Measurements from ENCODE around the gene ISL2. TPM values are rescaled to one million over a fixed set of nuclear protein-coding genes. Genes with fewer than 3 reads are reported as not detected.

The ISL2 gene
- total RNA-seq, 4 donors from 2014 or later = 2.6 to 6.3 (median 3.8) TPM

DNA sequence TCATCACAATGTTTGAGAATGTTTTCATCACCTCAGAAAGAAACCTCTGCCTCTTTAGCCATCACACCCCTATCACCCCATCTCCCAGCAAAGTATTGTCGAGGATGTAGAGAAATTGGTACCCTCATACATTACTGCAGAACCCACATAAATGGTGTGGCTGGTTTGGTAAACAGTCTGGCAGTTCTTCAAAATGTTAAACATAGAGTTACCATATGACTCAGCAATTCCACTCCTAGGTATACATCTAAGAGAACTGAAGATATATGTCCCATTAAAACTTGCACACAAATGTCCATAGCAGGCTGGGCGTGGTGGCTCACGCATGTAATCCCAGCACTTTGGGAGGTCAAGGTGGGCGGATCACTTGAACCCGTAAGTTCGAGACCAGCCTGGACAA, 16.6 kb upstream of the ISL2 start:
- Histone ChIP-seq H3K27me3 (peaks cover 31% of the 10 kb centered on the region), H3K9me3 (no peaks in the 10 kb centered on the region), H3K4me3 (no peak overlapping the region), H3K4me1 (no peaks in the 10 kb centered on the region), H3K27ac (no peak overlapping the region), H3K36me3 (no peaks in the 10 kb centered on the region)
- ATAC-seq = no peak
- 96% methylated on average over 6 of the region's 6 CpGs; no CpG with 5 or more reads in 1 of the 2 donors for WGBS, 2 donors (ENCODE audit: low coverage in 1 of 2)
- TF ChIP-seq, protein P1, sequence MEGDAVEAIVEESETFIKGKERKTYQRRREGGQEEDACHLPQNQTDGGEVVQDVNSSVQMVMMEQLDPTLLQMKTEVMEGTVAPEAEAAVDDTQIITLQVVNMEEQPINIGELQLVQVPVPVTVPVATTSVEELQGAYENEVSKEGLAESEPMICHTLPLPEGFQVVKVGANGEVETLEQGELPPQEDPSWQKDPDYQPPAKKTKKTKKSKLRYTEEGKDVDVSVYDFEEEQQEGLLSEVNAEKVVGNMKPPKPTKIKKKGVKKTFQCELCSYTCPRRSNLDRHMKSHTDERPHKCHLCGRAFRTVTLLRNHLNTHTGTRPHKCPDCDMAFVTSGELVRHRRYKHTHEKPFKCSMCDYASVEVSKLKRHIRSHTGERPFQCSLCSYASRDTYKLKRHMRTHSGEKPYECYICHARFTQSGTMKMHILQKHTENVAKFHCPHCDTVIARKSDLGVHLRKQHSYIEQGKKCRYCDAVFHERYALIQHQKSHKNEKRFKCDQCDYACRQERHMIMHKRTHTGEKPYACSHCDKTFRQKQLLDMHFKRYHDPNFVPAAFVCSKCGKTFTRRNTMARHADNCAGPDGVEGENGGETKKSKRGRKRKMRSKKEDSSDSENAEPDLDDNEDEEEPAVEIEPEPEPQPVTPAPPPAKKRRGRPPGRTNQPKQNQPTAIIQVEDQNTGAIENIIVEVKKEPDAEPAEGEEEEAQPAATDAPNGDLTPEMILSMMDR (IDR thresholded peaks at IDR 0.05) = no peak
- TF ChIP-seq POLR2AphosphoS5 (IDR thresholded peaks at IDR 0.05) (no peak), EP300 (IDR thresholded peaks at IDR 0.05) (no peak)

DNA sequence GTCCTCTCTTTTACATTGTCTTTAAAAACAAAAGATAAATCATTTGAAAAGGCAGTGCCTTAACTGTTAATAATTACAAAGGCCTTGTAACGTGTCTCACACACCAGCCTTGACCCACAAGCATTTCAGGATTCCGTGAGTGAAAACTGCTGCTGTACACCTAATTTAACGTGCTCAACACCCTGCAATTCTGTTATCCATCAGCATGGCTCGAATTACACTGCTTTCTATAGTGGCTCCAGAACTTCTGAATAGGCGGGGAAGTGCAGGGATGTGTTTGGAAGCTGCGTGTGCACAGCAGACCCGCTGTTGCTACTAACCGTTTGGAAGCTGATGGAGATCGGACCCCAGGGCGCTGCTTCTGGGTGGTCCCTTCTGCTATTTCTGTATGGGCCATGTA, 15.4 kb upstream of the ISL2 start:
- Histone ChIP-seq H3K36me3 (no peaks in the 10 kb centered on the region), H3K4me3 (no peak overlapping the region), H3K9me3 (no peaks in the 10 kb centered on the region), H3K4me1 (no peaks in the 10 kb centered on the region), H3K27ac (no peak overlapping the region), H3K27me3 (peaks cover 40% of the 10 kb centered on the region)
- ATAC-seq = no peak
- no peak for TF ChIP-seq POLR2A (IDR thresholded peaks at IDR 0.05)
- no peak for TF ChIP-seq EP300 (IDR thresholded peaks at IDR 0.05)
- TF ChIP-seq POLR2AphosphoS5 (IDR thresholded peaks at IDR 0.05) = no peak
- TF ChIP-seq, protein P1 (IDR thresholded peaks at IDR 0.05) = no peak
- 50 to 61% methylated on average over 4 to 10 of the region's 10 CpGs for WGBS, 2 donors (ENCODE audit: low coverage in 1 of 2)

DNA sequence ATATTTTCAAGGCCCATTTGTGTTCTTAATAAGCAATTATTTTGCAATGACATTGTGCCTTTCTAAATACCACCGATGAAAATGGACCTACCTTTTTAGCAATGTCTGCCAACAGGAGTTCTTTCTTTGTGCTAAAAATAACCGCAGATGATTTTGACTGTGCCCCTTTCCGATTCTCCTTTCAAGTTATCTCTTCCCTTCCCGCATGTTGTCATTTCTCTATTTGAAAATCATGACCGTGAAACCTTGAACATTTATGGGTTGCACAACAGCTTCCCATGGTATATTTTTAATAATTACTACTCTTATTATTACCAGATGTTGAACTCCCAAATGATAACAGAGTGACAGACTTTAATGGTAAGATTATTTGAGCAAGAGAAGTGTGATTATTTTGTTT, 15.0 kb upstream of the ISL2 start:
- Histone ChIP-seq H3K27ac (no peak overlapping the region), H3K4me1 (no peaks in the 10 kb centered on the region), H3K4me3 (no peak overlapping the region), H3K9me3 (no peaks in the 10 kb centered on the region), H3K36me3 (no peaks in the 10 kb centered on the region), H3K27me3 (peaks cover 45% of the 10 kb centered on the region)
- WGBS, 2 donors (ENCODE audit: low coverage in 1 of 2) = 51 to 66% methylated on average over 4 to 5 of the region's 5 CpGs
- no peak for ATAC-seq
- TF ChIP-seq, protein P1 (IDR thresholded peaks at IDR 0.05) = no peak
- TF ChIP-seq POLR2AphosphoS5 (IDR thresholded peaks at IDR 0.05) (no peak), EP300 (IDR thresholded peaks at IDR 0.05) (no peak), POLR2A (IDR thresholded peaks at IDR 0.05) (no peak)

DNA sequence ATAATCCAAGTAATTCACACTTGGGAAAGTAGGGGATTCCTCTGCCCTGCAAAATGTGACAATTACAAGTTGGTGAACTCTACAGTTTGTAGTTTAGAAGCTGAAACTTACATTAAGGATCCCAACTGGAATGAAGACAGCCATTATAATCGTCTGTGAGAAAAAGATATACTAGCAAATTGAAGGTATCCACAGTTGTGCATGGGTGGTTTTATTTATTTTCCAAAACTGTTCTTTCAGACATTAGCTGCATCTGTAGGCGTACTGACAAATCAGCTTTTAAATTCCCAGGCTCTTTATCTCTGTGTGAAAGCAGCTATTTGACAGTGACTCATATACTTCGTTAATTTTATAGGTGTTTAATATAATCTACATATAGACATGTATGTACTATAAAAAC, 12.5 kb upstream of the ISL2 start:
- WGBS, 2 donors (ENCODE audit: low coverage in 1 of 2) = 61 to 73% methylated on average over 3 of the region's 3 CpGs
- no peak overlapping the region for H3K4me3 ChIP-seq
- no peaks in the 10 kb centered on the region for H3K4me1 ChIP-seq
- no peak for ATAC-seq
- no peak overlapping the region for H3K27ac ChIP-seq
- H3K36me3 ChIP-seq = no peaks in the 10 kb centered on the region
- no peak for TF ChIP-seq POLR2AphosphoS5 (IDR thresholded peaks at IDR 0.05)
- H3K9me3 ChIP-seq = no peaks in the 10 kb centered on the region
- H3K27me3 ChIP-seq = peaks cover 50% of the 10 kb centered on the region

DNA sequence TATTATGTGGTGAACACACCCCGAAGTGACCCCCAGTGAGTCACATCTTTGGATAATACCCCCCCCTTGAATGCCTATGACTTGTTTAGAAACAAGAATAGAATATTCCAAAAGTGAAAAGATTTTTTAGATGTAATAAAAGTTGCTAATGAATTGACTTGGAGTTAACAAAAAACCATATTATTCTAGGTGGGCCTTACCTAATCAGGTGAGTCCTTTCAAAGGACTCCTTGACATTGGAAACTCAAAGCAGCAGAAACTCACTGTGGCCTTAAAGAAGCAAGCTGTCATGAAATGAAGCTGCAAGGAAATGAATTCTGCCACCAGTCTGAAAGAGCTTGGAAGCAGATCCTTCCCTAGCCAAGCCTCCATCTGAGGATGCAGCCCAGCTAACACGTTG, 10.9 kb upstream of the ISL2 start:
- Histone ChIP-seq H3K36me3 (no peaks in the 10 kb centered on the region), H3K4me3 (no peak overlapping the region), H3K27ac (no peak overlapping the region), H3K27me3 (peaks cover 59% of the 10 kb centered on the region), H3K4me1 (no peaks in the 10 kb centered on the region), H3K9me3 (no peaks in the 10 kb centered on the region)
- no peak for ATAC-seq
- TF ChIP-seq, protein P1 (IDR thresholded peaks at IDR 0.05) = no peak
- TF ChIP-seq EP300 (IDR thresholded peaks at IDR 0.05) = no peak
- no peak for TF ChIP-seq POLR2A (IDR thresholded peaks at IDR 0.05)
- no peak for TF ChIP-seq POLR2AphosphoS5 (IDR thresholded peaks at IDR 0.05)
- WGBS, 2 donors (ENCODE audit: low coverage in 1 of 2) = 65 to 88% methylated on average over 1 to 2 of the region's 2 CpGs

All from gastroesophageal sphincter (tissue), 4 donors.